Neural cell (in vitro differentiated cells): ENCODE measurements around the gene NHLH1.

Source experiments
- CTCF ChIP-seq: fragments of 450-650 bp; IDR thresholded peaks from 2 replicates; pipeline ENCODE4 v1.5.1; 2014; ENCODE audit warnings: antibody characterized with exemption, mild to moderate bottlenecking, moderate library complexity; ENCODE audit not compliant: poor library complexity, severe bottlenecking
- EP300 ChIP-seq: fragments of 450-650 bp; conservative IDR thresholded peaks from 2 replicates; pipeline ENCODE4 v1.6.1; 2014; ENCODE audit warnings: antibody characterized with exemption, mild to moderate bottlenecking, moderate library complexity; ENCODE audit not compliant: poor library complexity, severe bottlenecking
- EZH2 ChIP-seq: fragments of 200-600, 300-800 bp; shearing (Covaris generic), sonication (generic); IDR thresholded peaks from 2 replicates; pipeline ENCODE4 v1.6.1; 2014; ENCODE audit warnings: antibody characterized with exemption, low read length, borderline replicate concordance, mild to moderate bottlenecking; ENCODE audit not compliant: insufficient read depth, poor library complexity, severe bottlenecking
- POLR2AphosphoS5 ChIP-seq: IDR thresholded peaks from 2 replicates; pipeline ENCODE4 v1.6.1; 2012
- RAD21 ChIP-seq: fragments of 450-650 bp; conservative IDR thresholded peaks from 2 replicates; pipeline ENCODE4 v1.6.1; 2014; ENCODE audit warnings: antibody characterized with exemption, mild to moderate bottlenecking, moderate library complexity
- REST ChIP-seq: IDR thresholded peaks from 2 replicates; pipeline ENCODE4 v1.6.1; 2012; ENCODE audit warnings: borderline replicate concordance
- SMC3 ChIP-seq: fragments of 450-650 bp; conservative IDR thresholded peaks from 2 replicates; pipeline ENCODE4 v1.6.1; 2014; ENCODE audit warnings: antibody characterized with exemption, mild to moderate bottlenecking, moderate library complexity; ENCODE audit not compliant: poor library complexity

GRCh38 chr1:160409486-160409885, 42.6 kb downstream of the NHLH1 start:
- TF ChIP-seq CTCF (no peak), POLR2AphosphoS5 (no peak), REST (no peak), EZH2 (no peak), EP300 (no peak), SMC3 (no peak), RAD21 (no peak)
